GM23248 (cell line): Measurements from ENCODE around the gene LRRN4CL.

Source experiments
- EZH2 ChIP-seq: fragments of 200-600 bp; sonication (generic); IDR thresholded peaks from 2 replicates; pipeline ENCODE4 v1.6.1; 2018; ENCODE audit warnings: antibody characterized with exemption, mild to moderate bottlenecking; ENCODE audit not compliant: insufficient read depth, poor library complexity, severe bottlenecking
- EZH2phosphoT487 ChIP-seq: fragments of 200-600 bp; sonication (generic); IDR thresholded peaks from 2 replicates; pipeline ENCODE4 v1.6.1; 2018; ENCODE audit warnings: antibody characterized with exemption, moderate library complexity, mild to moderate bottlenecking, low read depth; ENCODE audit not compliant: insufficient read depth

DNA sequence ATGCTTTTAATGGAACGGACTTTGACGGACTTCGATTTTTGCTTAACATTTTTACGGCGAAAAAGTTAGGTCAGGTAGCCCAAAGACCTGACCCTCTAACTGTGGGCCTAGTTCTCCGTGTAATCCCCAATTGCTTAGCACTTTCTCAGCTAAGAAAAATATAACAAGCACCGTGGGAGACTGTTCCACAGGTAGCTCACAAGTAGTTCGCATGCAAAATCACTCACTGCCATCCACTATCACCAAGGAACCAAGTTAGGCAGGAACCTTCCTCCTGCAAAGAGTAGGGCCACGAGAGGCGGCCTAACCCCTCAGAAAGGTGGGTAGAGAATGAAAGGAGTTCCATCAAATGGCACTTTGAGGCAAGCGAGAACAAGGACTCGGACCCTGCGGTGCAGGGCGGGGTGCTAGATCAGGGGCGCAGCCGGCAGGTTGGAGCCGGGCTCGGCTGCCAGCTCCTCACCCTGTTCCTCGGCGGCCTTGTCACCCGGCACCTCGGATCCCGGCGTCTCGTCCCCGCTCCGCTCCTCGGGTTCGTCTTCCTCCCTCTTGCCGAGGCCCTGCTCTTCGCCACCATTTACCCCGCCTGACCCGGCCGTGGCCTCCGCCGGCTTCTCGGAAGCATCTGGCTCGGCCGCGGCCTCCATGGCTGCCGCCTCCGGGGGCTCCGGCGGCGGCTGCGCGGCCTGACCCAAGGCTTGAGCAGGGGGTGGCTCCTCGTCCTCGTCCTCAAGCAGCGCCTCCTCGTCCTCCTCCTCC, 37.0 kb upstream of the LRRN4CL start:
- TF ChIP-seq EZH2, result no peak
- TF ChIP-seq EZH2phosphoT487, result no peak
